Measurements from ENCODE around the gene PIGA.

The PIGA gene

GRCh38 chrX:15322472-15322871, 12.9 kb downstream of the PIGA start:
- no CpG with 5 or more reads among the region's 5 CpGs for whole genome bisulfite sequencing

GRCh38 chrX:15322072-15322471, 13.3 kb downstream of the PIGA start:
- no peak overlapping the region for H2BK15ac ChIP-seq (ENCODE audit: low read depth, poor library complexity, severe bottlenecking)
- H3K79me1 ChIP-seq (replicated peaks; ENCODE audit: low read length, poor library complexity, severe bottlenecking) = no peaks in the 10 kb centered on the region
- no peak overlapping the region for H2BK120ac ChIP-seq (ENCODE audit: low read depth, low read length)
- no peak overlapping the region for H3K18ac ChIP-seq (ENCODE audit: low read depth in 1 of 2, low read length in 2 of 2)
- WGBS = 100% methylated on average over 1 of the region's 3 CpGs
- no peak overlapping the region for H2BK5ac ChIP-seq (ENCODE audit: low read depth, low read length, poor library complexity, severe bottlenecking)
- no peak overlapping the region for H2BK12ac ChIP-seq (ENCODE audit: low read length in 2 of 2)
- H3K27me3 ChIP-seq (ENCODE audit: control insufficient read depth in 1 of 2, insufficient read depth in 1 of 2, low read length in 2 of 2) = no peaks in the 10 kb centered on the region
- H3K36me3 ChIP-seq (ENCODE audit: control insufficient read depth in 1 of 2, insufficient read depth in 2 of 2, low read depth in 1 of 2, low read length in 2 of 2) = peaks cover 0 to 37% of the 10 kb centered on the region in 2 experiments
- no peaks in the 10 kb centered on the region for H3K9me3 ChIP-seq (ENCODE audit: control insufficient read depth, low read length)
- no peak overlapping the region for H3K27ac ChIP-seq (ENCODE audit: low read length, poor library complexity, severe bottlenecking)
- H3K4me3 ChIP-seq (ENCODE audit: insufficient read depth in 1 of 2, low read depth in 1 of 2, low read length in 2 of 2) = no peak overlapping the region
- H3K4me1 ChIP-seq (ENCODE audit: control insufficient read depth, insufficient read depth, low read depth, low read length) = no peaks in the 10 kb centered on the region
- H2AK5ac ChIP-seq (ENCODE audit: low read length, severe bottlenecking) = no peak overlapping the region
- H3K4ac ChIP-seq (ENCODE audit: low read depth in 1 of 2, low read length in 2 of 2) = no peak overlapping the region
- no peak overlapping the region for H4K8ac ChIP-seq (ENCODE audit: low read length)
- DNase-seq = no peak
- H3K23ac ChIP-seq (ENCODE audit: low read length in 2 of 2) = no peak overlapping the region
- no peak overlapping the region for H3K4me2 ChIP-seq (ENCODE audit: low read length, poor library complexity, severe bottlenecking)
- H4K91ac ChIP-seq (ENCODE audit: low read length) = no peak overlapping the region
- no peak overlapping the region for H3K14ac ChIP-seq (ENCODE audit: low read length in 2 of 2)
- no peak overlapping the region for H2AFZ ChIP-seq (ENCODE audit: low read depth, low read length)
- no peak overlapping the region for H3K9ac ChIP-seq (ENCODE audit: low read length)

More at GRCh38 chrX:15322472-15322871, 12.9 kb downstream of the PIGA start:
- Histone ChIP-seq H3K4me1 (ENCODE audit: control insufficient read depth, insufficient read depth, low read depth, low read length) (no peaks in the 10 kb centered on the region), H4K8ac (ENCODE audit: low read length) (no peak overlapping the region), H3K4me3 (ENCODE audit: insufficient read depth in 1 of 2, low read depth in 1 of 2, low read length in 2 of 2) (no peak overlapping the region), H3K27ac (ENCODE audit: low read length, poor library complexity, severe bottlenecking) (no peak overlapping the region), H3K36me3 (ENCODE audit: control insufficient read depth in 1 of 2, insufficient read depth in 2 of 2, low read depth in 1 of 2, low read length in 2 of 2) (peaks cover 0 to 37% of the 10 kb centered on the region in 2 experiments), H3K18ac (ENCODE audit: low read depth in 1 of 2, low read length in 2 of 2) (no peak overlapping the region), H3K14ac (ENCODE audit: low read length in 2 of 2) (no peak overlapping the region), H2BK120ac (ENCODE audit: low read depth, low read length) (no peak overlapping the region), H2AK5ac (ENCODE audit: low read length, severe bottlenecking) (no peak overlapping the region), H2AFZ (ENCODE audit: low read depth, low read length) (no peak overlapping the region), H3K4me2 (ENCODE audit: low read length, poor library complexity, severe bottlenecking) (no peak overlapping the region), H3K79me1 (replicated peaks; ENCODE audit: low read length, poor library complexity, severe bottlenecking) (no peaks in the 10 kb centered on the region), H3K9me3 (ENCODE audit: control insufficient read depth, low read length) (no peaks in the 10 kb centered on the region), H3K27me3 (ENCODE audit: control insufficient read depth in 1 of 2, insufficient read depth in 1 of 2, low read length in 2 of 2) (no peaks in the 10 kb centered on the region), H2BK5ac (ENCODE audit: low read depth, low read length, poor library complexity, severe bottlenecking) (no peak overlapping the region), H3K4ac (ENCODE audit: low read depth in 1 of 2, low read length in 2 of 2) (no peak overlapping the region), H3K23ac (ENCODE audit: low read length in 2 of 2) (no peak overlapping the region), H2BK12ac (ENCODE audit: low read length in 2 of 2) (no peak overlapping the region), H4K91ac (ENCODE audit: low read length) (no peak overlapping the region), H3K9ac (ENCODE audit: low read length) (no peak overlapping the region), H2BK15ac (ENCODE audit: low read depth, poor library complexity, severe bottlenecking) (no peak overlapping the region)
- no peak for DNase-seq

GRCh38 chrX:15321447-15321846, 13.9 kb downstream of the PIGA start:
- H3K9ac ChIP-seq (ENCODE audit: low read length) = no peak overlapping the region
- 100% methylated on average over 1 of the region's 4 CpGs for WGBS
- no peak overlapping the region for H2AFZ ChIP-seq (ENCODE audit: low read depth, low read length)
- H3K23ac ChIP-seq (ENCODE audit: low read length in 2 of 2) = no peak overlapping the region
- H4K8ac ChIP-seq (ENCODE audit: low read length) = no peak overlapping the region
- H2AK5ac ChIP-seq (ENCODE audit: low read length, severe bottlenecking) = no peak overlapping the region
- no peak overlapping the region for H3K27ac ChIP-seq (ENCODE audit: low read length, poor library complexity, severe bottlenecking)
- H3K4me2 ChIP-seq (ENCODE audit: low read length, poor library complexity, severe bottlenecking) = no peak overlapping the region
- DNase-seq = no peak
- H3K18ac ChIP-seq (ENCODE audit: low read depth in 1 of 2, low read length in 2 of 2) = no peak overlapping the region
- no peak overlapping the region for H2BK5ac ChIP-seq (ENCODE audit: low read depth, low read length, poor library complexity, severe bottlenecking)
- H4K91ac ChIP-seq (ENCODE audit: low read length) = no peak overlapping the region
- H2BK12ac ChIP-seq (ENCODE audit: low read length in 2 of 2) = no peak overlapping the region
- H3K27me3 ChIP-seq (ENCODE audit: control insufficient read depth in 1 of 2, insufficient read depth in 1 of 2, low read length in 2 of 2) = no peaks in the 10 kb centered on the region
- H3K36me3 ChIP-seq (ENCODE audit: control insufficient read depth in 1 of 2, insufficient read depth in 2 of 2, low read depth in 1 of 2, low read length in 2 of 2) = peaks cover 0 to 37% of the 10 kb centered on the region in 2 experiments
- H2BK120ac ChIP-seq (ENCODE audit: low read depth, low read length) = no peak overlapping the region
- H3K4ac ChIP-seq (ENCODE audit: low read depth in 1 of 2, low read length in 2 of 2) = no peak overlapping the region
- no peak overlapping the region for H2BK15ac ChIP-seq (ENCODE audit: low read depth, poor library complexity, severe bottlenecking)
- H3K9me3 ChIP-seq (ENCODE audit: control insufficient read depth, low read length) = no peaks in the 10 kb centered on the region
- no peak overlapping the region for H3K14ac ChIP-seq (ENCODE audit: low read length in 2 of 2)
- no peaks in the 10 kb centered on the region for H3K79me1 ChIP-seq (replicated peaks; ENCODE audit: low read length, poor library complexity, severe bottlenecking)
- no peaks in the 10 kb centered on the region for H3K4me1 ChIP-seq (ENCODE audit: control insufficient read depth, insufficient read depth, low read depth, low read length)
- H3K4me3 ChIP-seq (ENCODE audit: insufficient read depth in 1 of 2, low read depth in 1 of 2, low read length in 2 of 2) = no peak overlapping the region

- Histone ChIP-seq H3K36me3 (ENCODE audit: control insufficient read depth in 1 of 2, insufficient read depth in 2 of 2, low read depth in 1 of 2, low read length in 2 of 2) (peaks cover 0 to 37% of the 10 kb centered on the region in 2 experiments), H3K14ac (ENCODE audit: low read length in 2 of 2) (no peak overlapping the region), H3K18ac (ENCODE audit: low read depth in 1 of 2, low read length in 2 of 2) (no peak overlapping the region), H3K4me2 (ENCODE audit: low read length, poor library complexity, severe bottlenecking) (no peak overlapping the region), H3K9ac (ENCODE audit: low read length) (no peak overlapping the region), H4K91ac (ENCODE audit: low read length) (no peak overlapping the region), H4K8ac (ENCODE audit: low read length) (no peak overlapping the region), H3K27me3 (ENCODE audit: control insufficient read depth in 1 of 2, insufficient read depth in 1 of 2, low read length in 2 of 2) (no peaks in the 10 kb centered on the region), H2BK5ac (ENCODE audit: low read depth, low read length, poor library complexity, severe bottlenecking) (no peak overlapping the region), H3K9me3 (ENCODE audit: control insufficient read depth, low read length) (no peaks in the 10 kb centered on the region), H3K23ac (ENCODE audit: low read length in 2 of 2) (no peak overlapping the region), H3K79me1 (replicated peaks; ENCODE audit: low read length, poor library complexity, severe bottlenecking) (no peaks in the 10 kb centered on the region), H2BK15ac (ENCODE audit: low read depth, poor library complexity, severe bottlenecking) (no peak overlapping the region), H3K27ac (ENCODE audit: low read length, poor library complexity, severe bottlenecking) (no peak overlapping the region), H2AK5ac (ENCODE audit: low read length, severe bottlenecking) (no peak overlapping the region), H3K4me3 (ENCODE audit: insufficient read depth in 1 of 2, low read depth in 1 of 2, low read length in 2 of 2) (no peak overlapping the region), H2AFZ (ENCODE audit: low read depth, low read length) (no peak overlapping the region), H2BK120ac (ENCODE audit: low read depth, low read length) (no peak overlapping the region), H3K4me1 (ENCODE audit: control insufficient read depth, insufficient read depth, low read depth, low read length) (no peaks in the 10 kb centered on the region), H2BK12ac (ENCODE audit: low read length in 2 of 2) (no peak overlapping the region), H3K4ac (ENCODE audit: low read depth in 1 of 2, low read length in 2 of 2) (no peak overlapping the region)
- no peak for DNase-seq
- 100% methylated on average over 4 of the region's 4 CpGs for WGBS
Measured at GRCh38 chrX:15320297-15320696, 15.0 kb downstream of the PIGA start.

Data from mesenchymal stem cell (in vitro differentiated cells and primary cell).